HCT116 (cell line): ENCODE results near the gene ING4.

Source experiments
- ATF3 ChIP-seq: IDR thresholded peaks from 2 replicates; pipeline ENCODE4 v1.6.1; 2012
- CTCF ChIP-seq, 3 experiments: fragments of 200-600 bp in 1 of 3; sonication (generic) in 1 of 3; IDR thresholded peaks in 2 of 3; conservative IDR thresholded peaks in 1 of 3; 2 replicates each; pipeline ENCODE4 v1.5.1; 2012 to 2017; ENCODE audit warnings: low read depth in 2 of 3, low read length in 2 of 3, antibody characterized with exemption in 1 of 3, borderline replicate concordance in 1 of 3, control low read depth in 1 of 3, mild to moderate bottlenecking in 1 of 3, mixed read lengths in 1 of 3, mixed run types in 1 of 3, moderate library complexity in 1 of 3; ENCODE audit not compliant: insufficient read depth in 1 of 3
- ELF1 ChIP-seq: IDR thresholded peaks from 2 replicates; pipeline ENCODE4 v1.6.1; 2012; ENCODE audit warnings: low read depth, borderline replicate concordance
- EZH2 ChIP-seq: fragments of 200-600 bp; sonication (generic); IDR thresholded peaks from 2 replicates; pipeline ENCODE4 v1.6.1; 2017; ENCODE audit warnings: antibody characterized with exemption, mixed run types
- EZH2phosphoT487 ChIP-seq: fragments of 200-600 bp; IDR thresholded peaks from 2 replicates; pipeline ENCODE4 v1.6.1; 2018; ENCODE audit warnings: antibody characterized with exemption, borderline replicate concordance
- POLR2A ChIP-seq: IDR thresholded peaks from 2 replicates; pipeline ENCODE4 v1.7.0; 2011; ENCODE audit warnings: borderline replicate concordance; ENCODE audit not compliant: insufficient read depth, insufficient read length; ENCODE audit errors: extremely low read depth
- POLR2AphosphoS5 ChIP-seq: IDR thresholded peaks from 2 replicates; pipeline ENCODE4 v1.6.1; 2011; ENCODE audit warnings: mild to moderate bottlenecking, low read depth, low read length, moderate library complexity
- SP1 ChIP-seq: IDR thresholded peaks from 2 replicates; pipeline ENCODE4 v1.6.1; 2012; ENCODE audit warnings: low read depth
- SRF ChIP-seq: IDR thresholded peaks from 2 replicates; pipeline ENCODE4 v1.6.1; 2012; ENCODE audit warnings: low read depth
- TCF7L2 ChIP-seq: IDR thresholded peaks from 2 replicates; pipeline ENCODE4 v1.7.0; 2011; ENCODE audit warnings: borderline replicate concordance, inconsistent platforms; ENCODE audit not compliant: insufficient read depth, insufficient read length; ENCODE audit errors: extremely low read depth
- ZFX ChIP-seq: fragments of 450-650 bp; IDR thresholded peaks from 2 replicates; pipeline ENCODE4 v1.6.1; 2017

GRCh38 chr12:6650832-6651231, 12.1 kb downstream of the ING4 start:
- TF ChIP-seq POLR2A (no peak), CTCF (IDR thresholded peaks at IDR 0.05 in 2 of 3, conservative IDR thresholded peaks at IDR 0.05 in 1 of 3; ENCODE audit: borderline replicate concordance in 1 of 3, insufficient read depth in 1 of 3, low read depth in 2 of 3, low read length in 2 of 3) (no peak), EZH2phosphoT487 (no peak), POLR2AphosphoS5 (no peak), SP1 (no peak), SRF (no peak), EZH2 (no peak), TCF7L2 (no peak), ELF1 (no peak), ATF3 (no peak), ZFX (no peak)
